Gastroesophageal sphincter (tissue), 3 donors: ENCODE measurements around the gene MYLK4.

Experiments used
- EP300 ChIP-seq: sonication (generic); formaldehyde crosslinking; IDR thresholded peaks from one replicate; pipeline ENCODE4 v1.6.1; 2017; ENCODE audit warnings: antibody characterized with exemption, mild to moderate bottlenecking
- POLR2A ChIP-seq, 2 donors: fragments of 450-650 bp; IDR thresholded peaks; one replicate each; pipeline ENCODE4 v1.6.1; 2017; ENCODE audit warnings: antibody characterized with exemption in 2 of 2, mild to moderate bottlenecking in 2 of 2, moderate library complexity in 1 of 2
- POLR2AphosphoS5 ChIP-seq: sonication (generic); formaldehyde crosslinking; IDR thresholded peaks from one replicate; pipeline ENCODE4 v1.6.1; 2017; ENCODE audit warnings: antibody characterized with exemption
- TF ChIP-seq, protein P1 (sequence below), 4 experiments: fragments of 200-600 bp in 2 of 4; fragments of 450-650 bp in 2 of 4; sonication (generic) in 1 of 4; IDR thresholded peaks; one replicate each; pipeline ENCODE4 v1.5.1; 2017 to 2019; ENCODE audit warnings: antibody characterized with exemption in 4 of 4, mild to moderate bottlenecking in 2 of 4, moderate library complexity in 2 of 4

DNA sequence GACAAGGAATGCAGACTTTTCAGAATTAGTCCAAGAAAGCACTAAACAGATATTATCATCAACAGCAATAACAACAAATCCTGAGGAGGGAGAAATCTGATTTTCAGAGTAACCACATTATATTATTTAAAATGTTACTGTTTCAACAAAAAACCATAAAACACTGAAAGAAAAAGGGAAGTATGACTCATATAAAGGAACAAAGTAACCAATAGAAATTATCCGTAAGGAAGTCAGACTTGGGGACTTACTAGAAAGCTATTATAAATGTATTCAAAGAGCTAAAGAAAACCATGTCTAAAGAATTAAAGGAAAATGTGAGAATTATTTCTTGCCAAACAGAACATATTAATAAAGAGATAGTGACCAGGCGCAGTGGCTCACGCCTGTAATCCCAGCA is 98.1 kb downstream of the MYLK4 start:
- TF ChIP-seq POLR2AphosphoS5 (no peak), EP300 (no peak), POLR2A (IDR thresholded peaks at IDR 0.05) (no peak)
- TF ChIP-seq, protein P1, sequence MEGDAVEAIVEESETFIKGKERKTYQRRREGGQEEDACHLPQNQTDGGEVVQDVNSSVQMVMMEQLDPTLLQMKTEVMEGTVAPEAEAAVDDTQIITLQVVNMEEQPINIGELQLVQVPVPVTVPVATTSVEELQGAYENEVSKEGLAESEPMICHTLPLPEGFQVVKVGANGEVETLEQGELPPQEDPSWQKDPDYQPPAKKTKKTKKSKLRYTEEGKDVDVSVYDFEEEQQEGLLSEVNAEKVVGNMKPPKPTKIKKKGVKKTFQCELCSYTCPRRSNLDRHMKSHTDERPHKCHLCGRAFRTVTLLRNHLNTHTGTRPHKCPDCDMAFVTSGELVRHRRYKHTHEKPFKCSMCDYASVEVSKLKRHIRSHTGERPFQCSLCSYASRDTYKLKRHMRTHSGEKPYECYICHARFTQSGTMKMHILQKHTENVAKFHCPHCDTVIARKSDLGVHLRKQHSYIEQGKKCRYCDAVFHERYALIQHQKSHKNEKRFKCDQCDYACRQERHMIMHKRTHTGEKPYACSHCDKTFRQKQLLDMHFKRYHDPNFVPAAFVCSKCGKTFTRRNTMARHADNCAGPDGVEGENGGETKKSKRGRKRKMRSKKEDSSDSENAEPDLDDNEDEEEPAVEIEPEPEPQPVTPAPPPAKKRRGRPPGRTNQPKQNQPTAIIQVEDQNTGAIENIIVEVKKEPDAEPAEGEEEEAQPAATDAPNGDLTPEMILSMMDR (IDR thresholded peaks at IDR 0.05): no peak
